Endometrial microvascular endothelial cells (primary cell): Measurements from ENCODE around the gene LARGE1. TPM values are rescaled to one million over a fixed set of nuclear protein-coding genes. Genes with fewer than 3 reads are reported as not detected.
"Not testable (repeated sequence)": the region's sequence is repeated elsewhere in the genome, so short reads cannot be mapped to it uniquely, and the experiment has no call there.

Source experiments
- in situ Hi-C: cut with HindIII; loops from 2 replicates; pipeline ENCODE4 v1.10.0; 2017; ENCODE audit warnings: low sequenced_read_pairs, low pct_unique_long_range_greater_than_20kb; ENCODE audit errors: inconsistent ontology term
- total RNA-seq: library from RNA; depleted of rRNA; stranded (reverse); fragments of >200 nt; gene quantifications from one replicate; pipeline ENCODE4 v1.2.3, GENCODE V29; 2015; ENCODE audit errors: inconsistent ontology term

The LARGE1 gene
- total RNA-seq, 1 donor from 2014 or later, result 1.8 TPM

- in situ Hi-C loops, result no loop called here
Measured at GRCh38 chr22:33400061-33400840, 520.0 kb downstream of the LARGE1 start.

- in situ Hi-C loops, result no loop called here
Measured at GRCh38 chr22:33397381-33397907, 522.8 kb downstream of the LARGE1 start.

- in situ Hi-C loops, result no loop called here
Measured at GRCh38 chr22:33393432-33393831, 526.8 kb downstream of the LARGE1 start.

GRCh38 chr22:33391298-33391697 lies 529.0 kb downstream of the LARGE1 start:
- in situ Hi-C loops, result no loop called here

- in situ Hi-C loops, result no loop called here
Measured at GRCh38 chr22:33389936-33390335, 530.3 kb downstream of the LARGE1 start.

GRCh38 chr22:33386270-33386669 lies 534.0 kb downstream of the LARGE1 start:
- in situ Hi-C loops, result no loop called here

- in situ Hi-C loops, result no loop called here
Measured at GRCh38 chr22:33385611-33386010, 534.7 kb downstream of the LARGE1 start.

- in situ Hi-C loops, result no loop called here
Measured at GRCh38 chr22:33382436-33382835, 537.8 kb downstream of the LARGE1 start.

- in situ Hi-C loops, result no loop called here
Measured at GRCh38 chr22:33381531-33382406, 538.5 kb downstream of the LARGE1 start.

- in situ Hi-C loops, result no loop called here
Measured at GRCh38 chr22:33380789-33381530, 539.3 kb downstream of the LARGE1 start.

- in situ Hi-C loops, result no loop called here
Measured at GRCh38 chr22:33379836-33380235, 540.4 kb downstream of the LARGE1 start.

- in situ Hi-C loops, result no loop called here
Measured at GRCh38 chr22:33372875-33373274, 547.4 kb downstream of the LARGE1 start.

GRCh38 chr22:33363256-33363655 lies 557.0 kb downstream of the LARGE1 start:
- in situ Hi-C loops, result not testable (repeated sequence)

GRCh38 chr22:33362702-33363101 lies 557.6 kb downstream of the LARGE1 start:
- in situ Hi-C loops, result no loop called here

GRCh38 chr22:33361581-33361980 lies 558.7 kb downstream of the LARGE1 start:
- in situ Hi-C loops, result no loop called here

GRCh38 chr22:33357981-33358399 lies 562.3 kb downstream of the LARGE1 start:
- in situ Hi-C loops, result no loop called here

GRCh38 chr22:33354928-33355327 lies 565.3 kb downstream of the LARGE1 start:
- in situ Hi-C loops, result no loop called here

- in situ Hi-C loops, result no loop called here
Measured at GRCh38 chr22:33353502-33353901, 566.8 kb downstream of the LARGE1 start.

GRCh38 chr22:33352768-33353167 lies 567.5 kb downstream of the LARGE1 start:
- in situ Hi-C loops, result no loop called here
